Stimulated activated CD4-positive, alpha-beta T cell treated with anti-CD3 and anti-CD28 coated beads, Interleukin-4, amount 100 ng/mL, for 48 hours (primary cell): Measurements from ENCODE around the gene COL16A1.

Source experiments
- DNase-seq, 2 donors: peaks; one replicate each; pipeline ENCODE4 v3.0.0-alpha.2; 2020; ENCODE audit warnings: low read depth in 2 of 2

COL16A1 gene

DNA sequence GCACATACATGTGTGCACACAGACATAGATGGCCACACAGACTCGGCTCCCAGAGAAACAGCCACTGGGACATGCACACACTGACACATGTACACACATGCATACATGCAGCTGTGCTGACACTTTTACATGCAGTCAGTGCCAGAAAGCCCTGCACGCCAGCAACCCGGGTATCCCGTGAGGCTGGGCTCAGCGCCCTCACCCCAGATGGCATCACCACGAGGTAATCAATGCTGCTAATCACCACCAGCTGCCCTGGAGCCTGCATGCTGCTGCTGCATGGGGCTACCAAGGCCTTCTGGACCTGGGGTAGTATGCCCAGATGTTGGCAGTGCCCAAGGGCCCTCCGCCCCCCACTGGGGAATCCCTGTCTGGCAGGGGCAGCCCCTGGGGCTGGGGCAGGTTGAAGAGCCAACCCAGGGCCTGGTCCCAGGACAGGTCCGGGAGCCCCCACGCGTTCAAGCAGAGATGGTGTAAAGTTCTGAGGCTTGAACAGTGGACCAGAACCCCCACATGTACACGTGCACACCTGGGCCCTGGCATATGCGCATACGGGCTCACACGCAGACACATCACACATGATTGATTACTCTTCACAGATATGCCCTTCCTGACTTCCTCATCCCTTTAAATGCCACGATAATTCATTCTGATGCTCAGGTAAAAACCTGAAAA lies 2.7 kb upstream of the COL16A1 start:
- no peak for DNase-seq

DNA sequence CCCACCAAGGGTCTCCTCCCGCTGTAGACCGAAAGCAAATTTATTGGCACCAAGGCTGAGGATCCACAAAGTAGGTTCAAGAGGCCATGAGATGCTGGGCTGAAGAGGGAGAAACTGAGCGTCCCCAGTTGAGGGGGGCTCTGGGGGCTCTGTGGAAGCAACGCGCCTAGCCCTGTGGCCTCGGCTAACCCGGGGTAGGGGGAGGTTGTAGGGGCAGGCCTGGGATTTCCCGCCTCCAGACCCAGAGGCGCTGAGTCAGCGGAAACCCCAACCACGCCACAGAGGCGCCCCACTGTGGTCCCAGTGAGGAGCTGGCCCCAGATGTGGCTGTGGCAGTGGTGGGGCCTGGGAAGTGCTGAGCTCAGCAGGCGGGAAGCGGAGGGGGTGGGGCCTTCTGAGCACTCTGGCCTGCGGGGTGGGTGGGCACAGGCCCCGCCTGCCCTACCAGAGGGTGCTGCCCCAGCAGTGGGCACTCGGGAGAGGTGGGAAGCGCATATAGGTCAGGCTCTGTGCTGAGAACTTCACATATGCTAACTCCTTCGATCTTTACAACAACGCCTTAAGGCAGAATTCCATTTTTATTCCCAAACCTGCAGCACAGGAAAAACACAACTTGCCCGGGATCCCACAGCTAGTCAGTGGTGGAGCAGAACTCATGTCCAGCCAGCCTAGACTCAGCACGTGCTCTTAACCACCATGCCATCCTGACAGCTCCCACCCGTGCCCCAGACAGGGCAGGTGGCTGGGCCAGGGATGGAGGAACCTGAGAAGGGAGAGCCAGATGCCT lies 1.5 kb upstream of the COL16A1 start:
- DNase-seq, result peak; percentile 58 to 61

DNA sequence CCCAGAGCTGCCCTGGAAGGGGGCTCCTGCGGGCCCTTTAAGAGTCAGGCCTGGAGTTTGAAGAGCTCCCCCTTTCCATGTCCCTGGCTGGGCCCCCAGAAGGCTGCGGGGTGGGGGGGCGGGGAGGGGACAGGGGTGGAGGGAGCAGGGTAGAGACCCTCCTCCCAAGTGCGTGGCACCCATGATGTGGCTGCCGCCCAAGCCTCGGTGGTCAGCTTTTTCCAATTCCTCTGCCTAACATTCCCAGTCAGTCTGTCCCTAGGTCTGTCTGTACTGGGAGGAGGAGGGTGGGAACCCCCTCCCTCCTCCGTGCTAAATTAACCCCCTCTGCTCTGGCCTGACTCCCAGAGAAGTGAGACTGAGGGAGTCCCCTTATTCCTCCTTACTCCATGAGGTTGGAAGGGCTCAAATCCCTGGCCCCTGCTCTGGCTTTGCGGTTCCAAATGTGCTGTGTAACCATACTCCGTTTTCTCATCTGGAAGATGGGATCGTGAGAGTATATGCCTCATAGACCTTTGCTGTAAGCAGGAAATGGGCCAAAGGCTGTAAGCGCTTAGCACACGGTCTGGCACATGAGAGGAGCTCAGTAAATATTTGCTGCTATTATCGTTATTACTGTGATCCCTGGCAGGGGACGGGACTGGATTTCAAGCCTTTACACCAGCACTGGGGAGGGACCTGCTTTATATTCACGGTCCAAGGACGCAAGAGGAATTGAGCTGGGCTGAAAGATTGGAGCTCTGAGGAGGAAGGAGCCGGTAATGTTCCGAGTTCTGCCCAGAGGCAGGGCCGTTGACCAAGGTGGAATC lies 658 bp upstream of the COL16A1 start:
- no peak for DNase-seq

DNA sequence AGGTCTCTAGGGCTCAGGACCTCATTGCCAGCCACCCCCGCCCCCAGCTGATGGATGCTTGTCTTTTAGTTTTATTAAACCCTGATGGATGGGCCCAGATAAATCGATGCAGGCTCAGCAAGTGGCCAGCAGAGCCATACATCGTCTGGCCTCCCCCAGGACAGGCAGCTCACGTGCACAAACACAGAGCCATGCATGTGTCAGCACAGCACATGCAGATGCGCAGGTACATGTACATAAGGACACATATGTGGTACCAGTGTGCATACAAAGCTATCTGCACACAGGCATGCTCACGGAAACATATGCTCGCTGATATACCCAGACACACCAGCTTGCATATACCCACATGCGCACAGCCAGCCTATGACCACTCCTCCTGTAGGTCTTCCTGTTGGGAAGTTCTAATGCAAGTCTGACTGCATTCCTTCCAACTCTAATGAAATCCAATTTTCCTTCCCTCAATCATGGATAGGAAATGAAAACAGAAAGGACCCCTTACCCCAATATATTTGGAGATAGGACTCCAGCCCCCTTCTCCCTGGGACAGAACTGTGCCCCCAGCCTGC lies 897 bp downstream of the COL16A1 start:
- no peak for DNase-seq

DNA sequence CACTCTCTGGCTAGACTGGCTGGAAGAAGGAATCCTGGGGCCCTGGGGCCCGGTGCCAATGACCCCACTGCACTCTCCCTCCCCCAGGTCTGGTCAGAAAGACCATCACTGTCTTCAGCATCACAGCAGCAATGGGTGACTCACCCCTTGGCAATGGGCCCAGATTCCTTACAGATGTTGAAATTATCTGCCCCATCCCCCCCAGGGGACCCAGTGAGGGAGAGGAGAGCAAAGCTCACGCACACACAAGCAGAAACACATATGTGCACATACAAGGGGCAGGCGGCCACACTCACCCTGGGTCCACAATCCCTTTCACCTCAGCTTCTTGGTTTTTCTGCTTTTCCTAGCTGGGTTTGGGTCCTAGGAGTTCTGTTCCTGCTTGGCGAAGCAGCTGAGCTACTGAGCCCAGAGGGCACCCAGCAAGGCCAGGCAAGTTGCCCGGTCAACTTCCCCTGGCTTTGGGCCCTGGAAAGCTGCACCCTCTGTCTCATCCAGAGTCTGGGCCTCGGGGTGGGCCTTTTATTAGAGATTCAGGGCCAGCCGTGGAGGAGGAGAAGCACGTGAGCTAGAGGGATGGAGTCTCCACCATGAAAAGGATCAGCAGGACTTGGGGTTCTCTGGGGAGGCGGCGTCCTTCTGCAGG lies 2.6 kb downstream of the COL16A1 start:
- no peak for DNase-seq

DNA sequence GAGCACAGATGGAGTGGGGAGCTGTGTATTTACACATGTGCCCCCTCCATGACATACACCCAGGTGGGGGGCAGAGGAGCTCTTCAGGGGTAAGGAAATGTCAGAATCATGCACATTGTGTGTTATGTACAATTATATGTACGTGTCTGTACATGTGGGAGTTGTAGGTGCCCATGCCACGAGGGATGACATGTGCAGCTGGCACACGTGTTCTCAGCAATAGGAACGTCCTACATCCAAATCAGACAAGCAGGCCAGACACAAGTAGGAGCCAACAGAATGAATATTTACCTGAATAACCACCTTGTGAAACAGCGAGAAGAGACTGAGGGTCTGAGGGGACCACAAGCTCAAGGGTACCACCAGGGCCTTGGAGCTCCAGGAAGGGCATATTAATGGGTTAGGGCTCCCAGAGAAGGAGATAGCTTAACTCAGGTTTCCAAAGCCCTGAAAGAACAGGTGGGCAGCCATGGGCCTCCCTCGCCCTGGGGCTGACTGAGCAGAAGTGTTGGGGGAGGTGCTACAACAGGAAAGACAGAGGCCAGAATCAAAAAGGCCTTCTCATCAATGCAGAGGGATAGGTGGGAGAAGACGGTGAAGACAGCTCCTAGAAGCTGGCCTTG lies 3.2 kb downstream of the COL16A1 start:
- DNase-seq, result no peak

DNA sequence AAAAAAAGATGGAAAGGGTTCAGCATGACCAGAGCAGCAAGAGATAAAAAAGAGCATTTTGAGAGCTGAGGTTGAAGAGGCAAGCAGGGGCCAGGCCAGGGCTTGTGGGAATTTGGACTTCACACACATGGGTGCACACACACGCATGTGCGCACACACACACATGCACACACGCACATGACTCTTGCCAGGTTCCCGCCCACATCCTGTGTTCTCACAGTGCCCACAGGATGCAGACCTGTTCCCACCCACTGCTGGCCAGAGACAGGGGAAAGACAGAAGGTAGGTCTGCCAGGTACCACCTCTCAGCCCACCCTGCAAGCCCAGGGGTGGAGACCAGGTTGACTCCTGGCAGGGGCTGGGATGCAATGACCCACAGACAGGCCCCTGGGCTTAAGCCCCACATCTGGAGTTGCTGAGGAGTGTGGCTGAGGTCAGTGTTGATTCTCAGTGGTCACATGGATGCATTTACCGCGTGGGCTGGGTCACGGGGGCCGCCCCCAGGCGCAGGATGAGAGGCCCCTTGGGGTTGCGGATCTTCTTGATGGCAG lies 4.4 kb downstream of the COL16A1 start:
- DNase-seq, result no peak

DNA sequence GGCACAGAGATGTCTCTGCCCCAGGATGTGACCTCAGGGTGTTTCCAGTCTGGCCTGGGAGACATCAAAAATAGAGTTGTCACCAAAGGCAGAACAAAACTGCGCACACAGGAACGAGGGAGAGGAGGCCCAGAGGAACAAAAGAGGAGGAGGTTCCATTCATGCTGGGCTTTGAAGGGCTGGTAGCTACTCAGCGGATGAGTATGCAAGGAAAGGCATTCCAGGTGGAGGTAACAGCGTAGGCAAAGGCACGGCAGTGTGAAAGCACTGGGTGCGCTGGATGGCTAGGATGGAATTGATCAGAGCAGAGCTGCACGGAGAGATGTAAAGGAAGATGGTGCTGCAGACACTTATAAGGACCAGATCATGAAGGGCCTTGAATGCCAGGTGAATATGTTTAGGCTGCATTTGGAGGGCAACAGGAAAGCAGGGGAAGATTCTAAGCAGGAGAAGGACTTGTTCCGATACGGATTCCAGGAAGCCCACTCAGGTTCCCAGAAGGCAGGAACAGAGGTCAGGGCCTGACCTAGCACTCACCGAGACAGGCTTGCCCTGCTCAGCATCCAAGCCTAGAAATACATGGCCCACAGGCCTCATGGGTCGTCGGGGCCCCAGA lies 6.3 kb downstream of the COL16A1 start:
- DNase-seq, result no peak

DNA sequence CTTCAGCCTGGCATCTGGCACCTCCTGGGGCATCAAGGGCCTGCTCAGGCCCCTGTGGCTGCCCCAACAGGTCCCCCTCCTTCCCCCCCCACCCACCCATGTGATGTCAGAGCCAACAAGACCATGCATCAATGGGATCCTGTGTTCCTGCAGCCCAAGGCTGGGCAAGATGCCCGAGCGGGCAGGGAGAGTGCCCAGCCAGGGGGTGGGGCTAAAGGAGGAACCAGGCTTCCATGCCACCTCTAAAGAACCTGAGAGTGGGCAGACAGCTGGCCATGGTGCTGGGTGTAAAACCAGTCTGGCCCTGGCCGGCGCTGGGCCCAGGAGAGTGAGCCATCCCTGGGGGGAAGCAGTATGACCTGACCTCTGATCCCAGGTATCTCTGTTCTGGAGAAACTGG lies 7.6 kb downstream of the COL16A1 start:
- DNase-seq, result no peak

DNA sequence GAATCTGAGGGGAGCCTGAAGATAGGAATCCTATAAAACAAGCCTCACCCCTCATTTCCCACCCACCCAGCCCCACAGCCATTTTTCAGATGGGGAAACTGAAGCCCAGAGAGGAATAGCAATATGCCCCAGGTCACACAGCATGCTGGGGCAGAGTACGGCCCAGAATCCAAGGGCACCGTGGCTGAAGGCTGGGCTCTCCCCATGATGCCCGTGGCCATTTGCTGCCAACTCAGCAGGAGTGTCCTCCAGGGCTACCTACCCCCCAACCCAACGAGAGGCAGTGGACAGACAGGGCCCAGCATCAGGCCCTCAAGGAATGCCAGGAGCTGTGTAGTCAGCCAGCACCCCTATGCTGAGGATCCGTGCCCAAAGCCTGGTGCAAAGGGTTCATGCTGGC lies 8.5 kb downstream of the COL16A1 start:
- DNase-seq, result no peak

DNA sequence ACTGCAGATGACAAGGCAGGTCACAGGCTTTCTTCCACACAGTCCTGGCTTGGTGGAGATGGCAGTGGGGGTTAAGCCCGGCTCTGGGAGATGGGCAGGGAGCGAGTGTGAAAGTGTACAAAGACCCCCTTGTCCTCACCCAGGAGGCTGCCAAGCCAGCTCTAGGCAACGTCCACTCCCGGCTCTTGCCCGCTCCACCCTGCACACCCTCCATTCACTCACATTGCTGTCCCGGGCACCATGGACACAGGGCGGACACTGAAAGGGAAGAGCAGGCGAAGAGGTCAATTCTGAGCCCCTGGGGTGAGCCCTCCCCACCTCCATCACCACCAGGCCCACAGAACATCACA lies 8.9 kb downstream of the COL16A1 start:
- no peak for DNase-seq

DNA sequence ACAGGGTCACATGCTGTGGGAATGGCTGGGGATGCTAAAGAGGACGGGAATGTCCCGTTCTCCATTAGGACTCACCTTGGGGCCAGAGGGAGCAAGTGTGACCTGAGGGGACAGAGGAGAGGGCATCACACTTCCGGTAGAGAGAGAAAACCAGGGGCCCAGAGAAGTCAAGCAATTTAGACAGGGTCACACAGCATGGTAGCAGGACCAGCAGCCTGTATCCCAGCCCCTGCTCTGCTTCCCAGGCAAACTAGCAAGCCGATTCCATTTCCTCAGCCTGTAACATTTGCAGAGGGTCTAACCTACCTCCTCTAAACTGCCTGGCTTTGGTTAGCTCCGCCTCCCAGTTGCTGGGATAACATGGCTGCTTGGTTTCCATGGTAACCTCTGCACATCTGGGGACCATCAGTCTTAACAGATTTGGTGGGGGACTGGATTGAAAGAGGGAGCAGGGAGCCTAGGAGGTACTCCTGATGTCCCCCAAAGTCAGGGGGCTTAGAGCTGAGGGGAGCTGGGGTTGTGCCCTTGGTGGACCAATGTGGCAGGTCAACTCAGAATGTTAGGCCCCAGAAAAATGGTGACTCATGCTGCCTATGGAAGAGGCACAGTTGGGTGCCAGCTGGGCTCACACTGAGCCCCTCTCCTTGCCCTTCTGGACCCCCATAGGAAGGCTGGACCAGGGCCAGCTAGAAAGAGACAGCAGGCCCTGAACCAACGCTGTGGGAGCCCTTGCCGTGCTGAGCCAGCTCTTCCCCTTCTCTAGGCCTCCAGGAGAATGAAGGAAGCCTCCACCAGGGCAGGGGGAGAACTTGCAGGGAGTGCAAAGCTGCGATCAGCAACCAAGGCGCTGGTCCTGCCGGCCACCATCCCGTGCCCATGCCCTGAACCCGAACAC lies 9.5 kb downstream of the COL16A1 start:
- DNase-seq, result no peak

DNA sequence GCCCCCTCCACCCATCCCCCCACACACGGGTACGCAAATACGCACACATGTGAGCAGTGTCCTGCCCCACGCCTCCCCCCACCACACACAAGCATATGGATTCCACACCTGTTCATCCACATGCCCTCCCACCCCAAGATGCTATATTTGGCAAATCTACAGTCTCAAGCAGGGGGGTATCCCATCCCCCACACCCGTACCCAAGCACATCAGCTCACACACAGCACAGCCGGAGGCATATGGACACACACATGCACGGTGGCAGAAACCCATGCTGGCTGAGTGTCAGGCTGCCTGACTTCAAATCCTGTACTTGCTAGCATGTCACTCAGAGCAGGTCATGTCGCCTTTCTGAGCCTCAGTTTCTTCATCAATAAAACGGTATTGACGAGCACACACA lies 10.6 kb downstream of the COL16A1 start:
- DNase-seq, result no peak

DNA sequence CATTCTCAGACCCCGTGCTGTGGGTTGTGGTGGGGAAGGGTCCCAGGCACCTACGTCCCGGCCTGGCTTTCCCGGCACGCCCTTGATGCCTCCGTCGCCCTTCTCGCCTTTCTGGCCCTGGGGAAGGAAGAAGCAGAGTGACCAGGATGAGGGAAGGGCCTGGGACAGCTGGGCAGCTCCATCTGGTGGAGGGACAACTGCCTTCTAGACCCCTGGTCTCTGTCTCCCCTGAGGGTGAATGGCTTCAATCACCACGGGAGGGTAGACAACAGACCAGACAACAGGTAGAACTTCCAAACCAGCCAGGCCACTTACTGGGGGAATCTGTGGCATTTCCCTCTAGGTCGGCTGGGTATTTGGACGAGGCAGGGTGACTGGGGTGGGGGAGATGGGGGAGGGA lies 11.9 kb downstream of the COL16A1 start:
- no peak for DNase-seq

DNA sequence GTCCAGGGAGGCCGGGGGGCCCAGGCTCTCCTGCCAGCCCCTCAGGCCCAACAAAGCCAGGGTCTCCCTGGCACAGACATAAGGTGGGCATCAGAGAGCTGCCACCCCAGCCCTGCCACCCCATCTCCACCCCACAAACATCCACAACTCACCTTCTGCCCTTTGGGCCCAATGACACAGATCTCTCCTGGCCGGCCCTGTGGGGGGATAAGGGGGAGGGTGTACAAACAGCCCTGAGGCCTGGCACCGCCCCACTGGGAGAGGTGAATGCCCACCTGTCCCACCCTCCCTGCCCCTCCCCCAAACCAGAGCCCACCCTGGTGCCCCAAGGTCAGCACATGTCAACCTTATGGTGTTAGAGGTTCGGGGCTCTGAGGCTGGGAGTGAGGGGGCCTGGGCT lies 12.4 kb downstream of the COL16A1 start:
- DNase-seq, result no peak

DNA sequence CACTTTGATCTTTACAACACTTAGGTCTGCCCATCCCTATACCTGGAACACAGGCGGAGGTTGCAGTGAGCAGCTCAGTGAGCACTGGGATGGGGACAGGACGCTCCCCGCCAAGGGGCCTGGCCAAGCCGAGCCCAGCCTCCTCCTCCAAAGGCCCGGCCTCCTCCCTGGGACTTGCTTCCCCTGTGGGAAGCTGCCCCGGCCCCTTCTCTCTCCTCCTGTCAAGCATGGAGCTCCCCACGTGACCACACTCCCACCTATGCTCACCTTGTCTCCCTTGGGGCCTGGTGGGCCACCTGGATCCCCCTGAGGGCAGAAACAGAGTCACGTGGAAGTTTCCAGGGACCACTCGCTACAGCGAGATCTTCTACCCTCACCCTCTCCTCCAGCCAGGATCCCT lies 12.9 kb downstream of the COL16A1 start:
- no peak for DNase-seq

DNA sequence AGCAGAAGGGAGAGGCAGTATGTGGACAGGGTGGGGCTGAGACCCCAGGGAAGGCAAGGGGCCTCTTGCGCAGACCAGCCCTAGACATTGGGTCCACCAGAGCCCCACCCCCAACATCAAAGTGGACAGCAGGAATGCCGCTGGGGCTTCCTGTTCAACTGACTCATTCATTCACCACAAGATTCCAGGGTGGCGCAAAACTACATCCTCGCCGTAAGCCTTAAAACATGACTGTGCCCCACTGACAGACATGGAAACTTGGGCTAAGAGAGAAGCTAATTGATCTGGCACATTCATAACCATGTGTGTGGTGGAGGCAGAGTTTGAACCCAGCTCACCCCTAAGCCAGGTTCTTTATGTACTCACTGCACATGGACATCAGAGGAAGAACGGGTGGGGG lies 14.0 kb downstream of the COL16A1 start:
- no peak for DNase-seq

DNA sequence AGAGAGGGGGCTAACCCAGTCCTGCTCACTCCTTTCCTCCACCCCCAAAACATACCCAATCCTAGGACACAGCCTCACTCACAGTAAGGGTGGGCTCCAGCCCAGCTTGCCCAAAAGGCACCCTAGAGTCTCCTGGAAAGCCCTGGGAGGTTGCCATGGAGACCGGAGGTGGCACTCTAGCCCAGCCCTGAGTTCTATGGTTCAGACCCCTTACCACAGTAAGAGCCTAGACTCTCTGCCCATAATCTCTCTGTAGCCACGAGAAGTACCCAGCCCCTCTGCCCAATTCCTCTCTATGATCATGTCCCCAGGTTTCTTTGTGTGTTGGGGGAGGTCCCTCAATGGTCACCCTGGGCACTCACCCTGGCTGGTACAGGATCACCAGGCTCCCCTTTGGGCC lies 14.4 kb downstream of the COL16A1 start:
- DNase-seq, result no peak

DNA sequence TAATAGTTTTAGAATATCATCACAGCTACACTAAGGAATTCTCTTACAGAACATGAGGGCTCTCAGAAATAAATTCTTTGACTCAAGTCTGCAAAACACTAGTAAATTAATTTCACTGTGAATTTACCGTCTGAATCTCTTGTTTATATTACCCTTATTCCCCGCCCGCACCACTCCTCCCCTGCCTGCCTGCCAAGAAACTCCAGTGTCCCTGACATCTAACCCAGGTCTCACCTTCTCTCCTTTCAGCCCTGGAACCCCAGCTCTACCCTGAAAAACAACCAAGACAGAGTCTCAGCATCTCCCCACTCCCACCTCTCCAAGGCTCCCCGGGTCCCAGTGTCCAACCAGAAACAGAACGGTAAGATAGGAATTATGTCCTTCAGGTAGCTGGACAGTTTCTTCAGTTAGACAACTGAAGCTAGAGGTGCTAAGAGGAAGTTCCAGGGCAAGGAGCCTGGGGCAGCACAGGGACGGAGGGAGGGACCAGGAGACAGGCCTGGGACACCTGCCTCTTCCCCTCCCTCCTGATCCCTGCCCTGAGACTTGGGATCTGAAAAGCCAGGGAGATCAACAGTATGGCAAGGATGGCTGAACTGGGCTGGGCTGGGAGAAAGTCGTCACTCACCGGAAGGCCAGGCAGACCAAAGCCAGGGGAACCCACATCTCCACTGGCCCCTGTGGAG lies 15.4 kb downstream of the COL16A1 start:
- DNase-seq, result no peak
